Left ventricle myocardium inferior (tissue), 1 donor: Measurements from ENCODE around the gene SPTBN1. TPM values are rescaled to one million over a fixed set of nuclear protein-coding genes. Genes with fewer than 3 reads are reported as not detected.

ENCODE experiments used
- DNase-seq: peaks from one replicate; pipeline ENCODE4 v3.0.0-alpha.2; 2020
- H3K27ac ChIP-seq: fragments of 200-600 bp; replicated peaks from 2 replicates; pipeline ENCODE4 v1.8.0; 2021
- H3K27me3 ChIP-seq: fragments of 200-600 bp; 2 replicates; pipeline ENCODE4 v1.8.0; 2021; ENCODE audit warnings: low read depth
- H3K36me3 ChIP-seq: fragments of 200-600 bp; 2 replicates; pipeline ENCODE4 v1.8.0; 2021
- H3K4me1 ChIP-seq: fragments of 200-600 bp; 2 replicates; pipeline ENCODE4 v1.8.0; 2021
- H3K4me3 ChIP-seq: fragments of 200-600 bp; 2 replicates; pipeline ENCODE4 v1.8.0; 2021; ENCODE audit warnings: mild to moderate bottlenecking, moderate library complexity
- H3K9me3 ChIP-seq: fragments of 200-600 bp; replicated peaks from 2 replicates; pipeline ENCODE4 v1.8.0; 2021
- intact Hi-C: fragments of 100-400 bp; cut with micrococcal nuclease; formaldehyde crosslinking; loops from one replicate; pipeline ENCODE4 v1.11.0; 2022
- total RNA-seq: library from RNA; stranded (reverse); fragmentation: NEBNext Ultra II Directional; extraction: Animal tissue kit (Norgen Biotek cat#: 25700); gene quantifications from one replicate; pipeline ENCODE4 v1.2.1, GENCODE V29; 2021
- TF ChIP-seq, protein P1 (sequence below): fragments of 200-600 bp; IDR thresholded peaks from 2 replicates; pipeline ENCODE4 v1.8.0; 2021; ENCODE audit warnings: antibody characterized with exemption, mild to moderate bottlenecking, borderline replicate concordance
- donor health status: DM: no; HTN: yes; CAD: no; lungs with severe emphysema.

The SPTBN1 gene
- total RNA-seq, 1 donor from 2014 or later, result 484 TPM

- H3K9me3 ChIP-seq, result no peaks in the 10 kb centered on the region
- no peak overlapping the region for H3K4me3 ChIP-seq
- H3K36me3 ChIP-seq, result peaks cover 34% of the 10 kb centered on the region
- intact Hi-C loops, result no loop called here
- DNase-seq, result no peak
- H3K27me3 ChIP-seq, result no peaks in the 10 kb centered on the region
- TF ChIP-seq, protein P1, sequence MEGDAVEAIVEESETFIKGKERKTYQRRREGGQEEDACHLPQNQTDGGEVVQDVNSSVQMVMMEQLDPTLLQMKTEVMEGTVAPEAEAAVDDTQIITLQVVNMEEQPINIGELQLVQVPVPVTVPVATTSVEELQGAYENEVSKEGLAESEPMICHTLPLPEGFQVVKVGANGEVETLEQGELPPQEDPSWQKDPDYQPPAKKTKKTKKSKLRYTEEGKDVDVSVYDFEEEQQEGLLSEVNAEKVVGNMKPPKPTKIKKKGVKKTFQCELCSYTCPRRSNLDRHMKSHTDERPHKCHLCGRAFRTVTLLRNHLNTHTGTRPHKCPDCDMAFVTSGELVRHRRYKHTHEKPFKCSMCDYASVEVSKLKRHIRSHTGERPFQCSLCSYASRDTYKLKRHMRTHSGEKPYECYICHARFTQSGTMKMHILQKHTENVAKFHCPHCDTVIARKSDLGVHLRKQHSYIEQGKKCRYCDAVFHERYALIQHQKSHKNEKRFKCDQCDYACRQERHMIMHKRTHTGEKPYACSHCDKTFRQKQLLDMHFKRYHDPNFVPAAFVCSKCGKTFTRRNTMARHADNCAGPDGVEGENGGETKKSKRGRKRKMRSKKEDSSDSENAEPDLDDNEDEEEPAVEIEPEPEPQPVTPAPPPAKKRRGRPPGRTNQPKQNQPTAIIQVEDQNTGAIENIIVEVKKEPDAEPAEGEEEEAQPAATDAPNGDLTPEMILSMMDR, result no peak
- H3K4me1 ChIP-seq, result peaks cover 95% of the 10 kb centered on the region
- H3K27ac ChIP-seq, result no peak overlapping the region
Measured at GRCh38 chr2:54536720-54537119, 80.6 kb downstream of the SPTBN1 start.

DNA sequence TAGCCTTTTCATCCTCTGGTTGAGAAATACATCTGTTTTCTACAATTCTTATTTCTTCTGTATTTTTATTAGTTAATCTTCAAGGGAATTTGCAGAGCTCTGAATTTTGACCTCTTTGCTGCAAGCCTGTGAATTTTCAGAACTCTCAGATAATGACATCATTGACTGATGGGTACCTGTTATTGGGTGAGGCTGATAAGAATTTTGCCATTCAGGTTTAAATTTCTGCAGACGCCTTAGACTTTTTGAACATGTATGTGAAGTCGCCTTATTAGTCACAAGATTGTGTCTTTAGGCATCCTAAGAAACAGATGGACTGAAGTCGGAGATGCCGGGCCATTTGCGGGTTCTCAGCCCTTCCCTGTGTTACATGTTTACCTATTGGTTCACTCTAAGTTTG, 82.4 kb downstream of the SPTBN1 start:
- TF ChIP-seq, protein P1, result no peak
- Histone ChIP-seq H3K27me3 (no peaks in the 10 kb centered on the region), H3K27ac (no peak overlapping the region), H3K4me3 (no peak overlapping the region), H3K9me3 (no peaks in the 10 kb centered on the region), H3K36me3 (peaks cover 24% of the 10 kb centered on the region), H3K4me1 (peaks cover 99% of the 10 kb centered on the region)
- intact Hi-C loops, result no loop called here
- no peak for DNase-seq

GRCh38 chr2:54539683-54540082, 83.6 kb downstream of the SPTBN1 start:
- H3K27ac ChIP-seq, result peak overlapping the region; percentile 34
- no peak for DNase-seq

DNA sequence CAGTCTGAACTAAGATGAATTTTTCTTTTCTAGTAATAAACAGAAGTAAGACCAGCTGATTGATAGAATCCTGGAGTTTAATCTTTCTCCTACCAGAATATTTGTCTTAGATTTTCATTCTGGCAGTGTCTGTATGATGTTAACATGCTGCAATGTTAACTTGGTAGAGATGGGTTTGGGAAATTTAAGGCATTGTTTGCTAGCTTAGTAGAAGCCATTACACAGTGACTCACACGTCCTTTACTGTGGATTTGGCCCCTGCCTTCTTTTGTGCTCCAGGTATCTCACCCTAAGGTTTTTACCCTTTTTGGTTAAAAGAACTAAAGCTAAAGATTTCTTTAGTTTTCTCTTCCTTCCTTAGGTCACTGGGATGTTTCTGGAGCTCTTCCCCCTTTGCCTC, 84.1 kb downstream of the SPTBN1 start:
- no peak for DNase-seq
- H3K27me3 ChIP-seq, result no peaks in the 10 kb centered on the region
- H3K4me1 ChIP-seq, result peaks cover 94% of the 10 kb centered on the region
- no peak overlapping the region for H3K4me3 ChIP-seq
- peak overlapping the region; percentile 34 for H3K27ac ChIP-seq
- H3K9me3 ChIP-seq, result no peaks in the 10 kb centered on the region
- intact Hi-C loops, result no loop called here
- H3K36me3 ChIP-seq, result peaks cover 16% of the 10 kb centered on the region
- TF ChIP-seq, protein P1, result no peak

More at GRCh38 chr2:54539683-54540082, 83.6 kb downstream of the SPTBN1 start:
- H3K9me3 ChIP-seq, result no peaks in the 10 kb centered on the region
- TF ChIP-seq, protein P1, result no peak
- no peaks in the 10 kb centered on the region for H3K27me3 ChIP-seq
- H3K4me3 ChIP-seq, result no peak overlapping the region
- intact Hi-C loops, result no loop called here
- H3K36me3 ChIP-seq, result peaks cover 20% of the 10 kb centered on the region
- H3K4me1 ChIP-seq, result peaks cover 98% of the 10 kb centered on the region

GRCh38 chr2:54541995-54542394, 85.9 kb downstream of the SPTBN1 start:
- no peaks in the 10 kb centered on the region for H3K27me3 ChIP-seq
- H3K9me3 ChIP-seq, result no peaks in the 10 kb centered on the region
- TF ChIP-seq, protein P1, result no peak
- peak overlapping the region; percentile 33 for H3K27ac ChIP-seq
- no peak for DNase-seq
- intact Hi-C loops, result no loop called here
- no peak overlapping the region for H3K4me3 ChIP-seq
- peaks cover 94% of the 10 kb centered on the region for H3K4me1 ChIP-seq
- H3K36me3 ChIP-seq, result peaks cover 6% of the 10 kb centered on the region
